GM23338 (cell line): ENCODE results near the gene VIL1. TPM values are rescaled to one million over a fixed set of nuclear protein-coding genes. Genes with fewer than 3 reads are reported as not detected.

ENCODE experiments used
- ATAC-seq: fragments of 200-7000 bp; cut with Tn5 transposase; 3 replicates; pipeline ENCODE4 v1.9.1; 2020
- DNase-seq: peaks from one replicate; pipeline ENCODE4 v3.0.0-alpha.2; 2015; ENCODE audit warnings: low spot score
- H2AFZ ChIP-seq: fragments of 200-600 bp; sonication (generic); 2 replicates; pipeline ENCODE4 v1.8.0; 2016; ENCODE audit warnings: antibody characterized with exemption, mild to moderate bottlenecking, moderate library complexity
- H3F3A ChIP-seq: fragments of 200-600 bp; sonication (generic); replicated peaks from 2 replicates; pipeline ENCODE4 v1.8.0; 2017; ENCODE audit warnings: antibody characterized with exemption, mixed run types, low read depth
- H3K27ac ChIP-seq: fragments of 200-600 bp; sonication (generic); 2 replicates; pipeline ENCODE4 v1.6.1; 2016; ENCODE audit warnings: low read depth
- H3K27me3 ChIP-seq: fragments of 200-600 bp; sonication (generic); 2 replicates; pipeline ENCODE4 v1.8.0; 2016; ENCODE audit warnings: mild to moderate bottlenecking, mixed run types, moderate library complexity; ENCODE audit not compliant: insufficient read depth
- H3K36me3 ChIP-seq: fragments of 200-600 bp; sonication (generic); 2 replicates; pipeline ENCODE4 v1.8.0; 2016; ENCODE audit warnings: mild to moderate bottlenecking; ENCODE audit not compliant: insufficient read depth
- H3K4me1 ChIP-seq: fragments of 200-600 bp; sonication (generic); 2 replicates; pipeline ENCODE4 v1.8.0; 2016; ENCODE audit warnings: mild to moderate bottlenecking, moderate library complexity; ENCODE audit not compliant: insufficient read depth
- H3K4me2 ChIP-seq: fragments of 200-600 bp; sonication (generic); 2 replicates; pipeline ENCODE4 v1.7.1; 2017; ENCODE audit warnings: mixed run types
- H3K4me3 ChIP-seq: fragments of 200-600 bp; sonication (generic); 2 replicates; pipeline ENCODE4 v1.6.1; 2016; ENCODE audit warnings: mixed run types
- H3K79me2 ChIP-seq: fragments of 200-600 bp; sonication (generic); replicated peaks from 2 replicates; pipeline ENCODE4 v1.8.0; 2017; ENCODE audit warnings: mild to moderate bottlenecking; ENCODE audit not compliant: insufficient read depth
- H3K9me2 ChIP-seq: fragments of 200-600 bp; sonication (generic); 2 replicates; pipeline ENCODE4 v1.8.0; 2017; ENCODE audit not compliant: insufficient read depth
- H4K20me1 ChIP-seq: fragments of 200-600 bp; sonication (generic); replicated peaks from 2 replicates; pipeline ENCODE4 v1.8.0; 2017; ENCODE audit warnings: mild to moderate bottlenecking; ENCODE audit not compliant: insufficient read depth
- H3K27ac Mint-ChIP-seq: 2 replicates; pipeline ENCODE4 v1.8.0; 2020; ENCODE audit warnings: inconsistent platforms, mild to moderate bottlenecking, moderate library complexity, mixed read lengths
- H3K27me3 Mint-ChIP-seq: 3 replicates; pipeline ENCODE4 v1.8.0; 2022; ENCODE audit warnings: low read depth, mild to moderate bottlenecking, moderate library complexity, mixed read lengths, inconsistent platforms; ENCODE audit not compliant: insufficient read depth, poor library complexity
- H3K36me3 Mint-ChIP-seq: 3 replicates; pipeline ENCODE4 v1.8.0; 2021; ENCODE audit warnings: low read depth, mild to moderate bottlenecking, inconsistent platforms, moderate library complexity, mixed read lengths
- H3K4me1 Mint-ChIP-seq: 3 replicates; pipeline ENCODE4 v1.8.0; 2020; ENCODE audit warnings: mild to moderate bottlenecking, inconsistent platforms, mixed read lengths
- H3K4me3 Mint-ChIP-seq: 3 replicates; pipeline ENCODE4 v1.8.0; 2021; ENCODE audit warnings: moderate library complexity, mild to moderate bottlenecking, inconsistent platforms, mixed read lengths
- H3K9me3 Mint-ChIP-seq: 3 replicates; pipeline ENCODE4 v1.8.0; 2020; ENCODE audit warnings: moderate library complexity, mild to moderate bottlenecking, inconsistent platforms, mixed read lengths
- REST ChIP-seq: IDR thresholded peaks from one replicate; pipeline ENCODE4 v1.6.1; 2018; ENCODE audit warnings: antibody characterized with exemption; ENCODE audit not compliant: unreplicated experiment
- STAT1 ChIP-seq: IDR thresholded peaks from one replicate; pipeline ENCODE4 v1.6.1; 2016; ENCODE audit warnings: antibody characterized with exemption; ENCODE audit not compliant: unreplicated experiment
- ZNF331 ChIP-seq: fragments of 250-450 bp; sonication (Bioruptor Pico); IDR thresholded peaks from 2 replicates; pipeline ENCODE4 v1.5.0; 2020; ENCODE audit warnings: low read depth, mild to moderate bottlenecking, moderate library complexity
- microRNA counts: library from miRNA; unstranded; fragments of <30 nt; microRNA quantifications from one replicate; lab custom pipeline; 2017
- microRNA-seq: library from miRNA; unstranded; fragments of <30 nt; microRNA quantifications from one replicate; pipeline ENCODE4, GENCODE V29; 2017
- polyA plus RNA-seq: library from polyadenylated mRNA; unstranded; fragments of >200 nt; fragmentation: Nextera tagmentation; extraction: Ambion mirVana; gene quantifications from 2 replicates; pipeline ENCODE4 v1.2.1, GENCODE V29; 2016
- small RNA-seq: library from RNA; depleted of rRNA; stranded (forward); fragments of <200 nt; gene quantifications from one replicate; pipeline ENCODE3, GENCODE V24; 2014; ENCODE audit warnings: low replicate concordance
- total RNA-seq: library from RNA; depleted of rRNA; stranded (reverse); fragments of >200 nt; shearing (Covaris generic); gene quantifications from 2 replicates; pipeline ENCODE4 v1.2.3, GENCODE V29; 2014; rRNA removed

VIL1 gene
- total and polyA plus RNA-seq, 2 experiments from 2014 or later: 3.5 to 5.9 TPM

- Histone ChIP-seq H3K9me2 (no peaks in the 10 kb centered on the region), H3K4me2 (no peak overlapping the region), H3K36me3 (peaks cover 5% of the 10 kb centered on the region; the same call in 1 of the 2 replicates), H3K79me2 (no peaks in the 10 kb centered on the region), H3K4me3 (no peak overlapping the region), H3K27me3 (no peaks in the 10 kb centered on the region), H4K20me1 (no peaks in the 10 kb centered on the region), H2AFZ (no peak overlapping the region), H3F3A (0 out of 2 replicates have a peak, but pooled peaks cover 3% of the 10 kb centered on the region), H3K4me1 (peaks cover 7% of the 10 kb centered on the region; the same call in 1 of the 2 replicates), H3K27ac (peak overlapping the region; percentile 40)
- Mint-ChIP-seq H3K27ac (peak overlapping the region; percentile 95), H3K9me3 (no peaks in the 10 kb centered on the region), H3K27me3 (peaks cover 2% of the 10 kb centered on the region), H3K4me1 (peaks cover 19% of the 10 kb centered on the region), H3K36me3 (peaks cover 28% of the 10 kb centered on the region; the same call in 2 of the 3 replicates), H3K4me3 (peak overlapping the region; percentile 34; the same call in 2 of the 3 replicates)
- peak; percentile 77 for ATAC-seq
- peak; percentile 73 for DNase-seq
- TF ChIP-seq REST (no peak), ZNF331 (CRISPR knock-in tag) (no peak), STAT1 (no peak)
Measured at GRCh38 chr2:218501665-218502064, 82.7 kb downstream of the VIL1 start.

MicroRNAs within 50 kb of the gene (microRNA counts, 767-probe panel; counts per million panel counts)
- not detected for microRNA hsa-miR-26b-5p (lab: Ali Mortazavi, UCI)

Small RNA genes lying within 50 kb of the gene (microRNA-seq; reads per million reads assigned to microRNA genes)
- 731 reads per million, percentile 90 among the genes with 10 or more reads in this experiment for gene MIR26B

Small RNA genes lying within 50 kb of the gene (small RNA-seq; reads per million reads assigned to genes)
- gene MIR26B: 13.1 reads per million, percentile 97 among the genes with 10 or more reads in this experiment

Other genes starting within 250 kb of the VIL1 start
- gene ARPC2, start 201.9 kb upstream of the VIL1 start, total RNA-seq: 195 and 217 TPM in 2 replicates
- gene ARPC2, start 201.9 kb upstream of the VIL1 start, polyA plus RNA-seq: 242 and 271 TPM in 2 replicates
- gene GPBAR1, start 158.1 kb upstream of the VIL1 start, total RNA-seq: 1.6 TPM in 1 of 2 replicates, not detected in the other
- gene GPBAR1, start 158.1 kb upstream of the VIL1 start, polyA plus RNA-seq: 0.37 and 0.44 TPM in 2 replicates
- gene AAMP, start 149.0 kb upstream of the VIL1 start, total RNA-seq: 157 and 203 TPM in 2 replicates
- gene AAMP, start 149.0 kb upstream of the VIL1 start, polyA plus RNA-seq: 77.8 and 90.8 TPM in 2 replicates
- gene PNKD, start 148.6 kb upstream of the VIL1 start, total RNA-seq: 28.2 and 36.0 TPM in 2 replicates
- gene PNKD, start 148.6 kb upstream of the VIL1 start, polyA plus RNA-seq: 77.7 and 83.3 TPM in 2 replicates
- gene TMBIM1, start 126.6 kb upstream of the VIL1 start, total RNA-seq: 16.5 and 20.8 TPM in 2 replicates
- gene TMBIM1, start 126.6 kb upstream of the VIL1 start, polyA plus RNA-seq: 9.5 and 12.0 TPM in 2 replicates
- not detected in 2 replicates for gene CATIP, start 62.3 kb upstream of the VIL1 start, total RNA-seq
- 0.15 and 0.23 TPM in 2 replicates for gene CATIP, start 62.3 kb upstream of the VIL1 start, polyA plus RNA-seq
- gene SLC11A1, start 36.9 kb upstream of the VIL1 start, total RNA-seq: 0.89 TPM in 1 of 2 replicates, not detected in the other
- 0.16 and 0.31 TPM in 2 replicates for gene SLC11A1, start 36.9 kb upstream of the VIL1 start, polyA plus RNA-seq
- gene CTDSP1, start 19.3 kb upstream of the VIL1 start, total RNA-seq: 14.8 and 21.8 TPM in 2 replicates
- 6.7 and 6.9 TPM in 2 replicates for gene CTDSP1, start 19.3 kb upstream of the VIL1 start, polyA plus RNA-seq
- gene USP37, start 149.2 kb downstream of the VIL1 start, total RNA-seq: 18.7 and 21.0 TPM in 2 replicates
- 7.4 and 8.2 TPM in 2 replicates for gene USP37, start 149.2 kb downstream of the VIL1 start, polyA plus RNA-seq
- 93.9 and 132 TPM in 2 replicates for gene CNOT9, start 149.7 kb downstream of the VIL1 start, total RNA-seq
- 51.8 and 55.3 TPM in 2 replicates for gene CNOT9, start 149.7 kb downstream of the VIL1 start, polyA plus RNA-seq
- 0.80 TPM in 1 of 2 replicates, not detected in the other for gene PLCD4, start 188.8 kb downstream of the VIL1 start, total RNA-seq
- gene PLCD4, start 188.8 kb downstream of the VIL1 start, polyA plus RNA-seq: 1.3 and 1.7 TPM in 2 replicates
- gene ZNF142, start 240.5 kb downstream of the VIL1 start, total RNA-seq: 26.4 and 32.8 TPM in 2 replicates
- 14.6 and 14.9 TPM in 2 replicates for gene ZNF142, start 240.5 kb downstream of the VIL1 start, polyA plus RNA-seq
- 16.9 and 23.5 TPM in 2 replicates for gene BCS1L, start 240.6 kb downstream of the VIL1 start, total RNA-seq
- 28.9 and 31.6 TPM in 2 replicates for gene BCS1L, start 240.6 kb downstream of the VIL1 start, polyA plus RNA-seq